HG02623 (cell line): ENCODE measurements around the gene OGFOD3.
"Not testable (repeated sequence)": the region's sequence is repeated elsewhere in the genome, so short reads cannot be mapped to it uniquely, and the experiment has no call there.

Source experiments
- ATAC-seq: cut with Tn5 transposase; IDR thresholded peaks from one replicate; pipeline ENCODE4 v1.9.1; 2021; ENCODE audit warnings: moderate library complexity; ENCODE audit not compliant: unreplicated experiment

OGFOD3 gene

DNA sequence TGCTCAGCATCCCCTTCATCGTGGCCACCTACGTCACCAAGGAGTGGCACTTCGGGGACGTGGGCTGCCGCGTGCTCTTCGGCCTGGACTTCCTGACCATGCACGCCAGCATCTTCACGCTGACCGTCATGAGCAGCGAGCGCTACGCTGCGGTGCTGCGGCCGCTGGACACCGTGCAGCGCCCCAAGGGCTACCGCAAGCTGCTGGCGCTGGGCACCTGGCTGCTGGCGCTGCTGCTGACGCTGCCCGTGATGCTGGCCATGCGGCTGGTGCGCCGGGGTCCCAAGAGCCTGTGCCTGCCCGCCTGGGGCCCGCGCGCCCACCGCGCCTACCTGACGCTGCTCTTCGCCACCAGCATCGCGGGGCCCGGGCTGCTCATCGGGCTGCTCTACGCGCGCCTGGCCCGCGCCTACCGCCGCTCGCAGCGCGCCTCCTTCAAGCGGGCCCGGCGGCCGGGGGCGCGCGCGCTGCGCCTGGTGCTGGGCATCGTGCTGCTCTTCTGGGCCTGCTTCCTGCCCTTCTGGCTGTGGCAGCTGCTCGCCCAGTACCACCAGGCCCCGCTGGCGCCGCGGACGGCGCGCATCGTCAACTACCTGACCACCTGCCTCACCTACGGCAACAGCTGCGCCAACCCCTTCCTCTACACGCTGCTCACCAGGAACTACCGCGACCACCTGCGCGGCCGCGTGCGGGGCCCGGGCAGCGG, 43.6 kb downstream of the OGFOD3 start:
- no peak for ATAC-seq

- no peak for ATAC-seq
Observed at GRCh38 chr17:82373731-82374625, 44.4 kb downstream of the OGFOD3 start.

GRCh38 chr17:82373072-82373452, 45.3 kb downstream of the OGFOD3 start:
- ATAC-seq, result not testable (repeated sequence)

GRCh38 chr17:82372249-82373071, 45.9 kb downstream of the OGFOD3 start:
- no peak for ATAC-seq

- ATAC-seq, result no peak
Observed at GRCh38 chr17:82371333-82372248, 46.8 kb downstream of the OGFOD3 start, which contains the start of gene UTS2R. TSS of gene UTS2R (plus strand) at chr17:82371765. CDS start at chr17:82374325, 2,560 bp downstream.

DNA sequence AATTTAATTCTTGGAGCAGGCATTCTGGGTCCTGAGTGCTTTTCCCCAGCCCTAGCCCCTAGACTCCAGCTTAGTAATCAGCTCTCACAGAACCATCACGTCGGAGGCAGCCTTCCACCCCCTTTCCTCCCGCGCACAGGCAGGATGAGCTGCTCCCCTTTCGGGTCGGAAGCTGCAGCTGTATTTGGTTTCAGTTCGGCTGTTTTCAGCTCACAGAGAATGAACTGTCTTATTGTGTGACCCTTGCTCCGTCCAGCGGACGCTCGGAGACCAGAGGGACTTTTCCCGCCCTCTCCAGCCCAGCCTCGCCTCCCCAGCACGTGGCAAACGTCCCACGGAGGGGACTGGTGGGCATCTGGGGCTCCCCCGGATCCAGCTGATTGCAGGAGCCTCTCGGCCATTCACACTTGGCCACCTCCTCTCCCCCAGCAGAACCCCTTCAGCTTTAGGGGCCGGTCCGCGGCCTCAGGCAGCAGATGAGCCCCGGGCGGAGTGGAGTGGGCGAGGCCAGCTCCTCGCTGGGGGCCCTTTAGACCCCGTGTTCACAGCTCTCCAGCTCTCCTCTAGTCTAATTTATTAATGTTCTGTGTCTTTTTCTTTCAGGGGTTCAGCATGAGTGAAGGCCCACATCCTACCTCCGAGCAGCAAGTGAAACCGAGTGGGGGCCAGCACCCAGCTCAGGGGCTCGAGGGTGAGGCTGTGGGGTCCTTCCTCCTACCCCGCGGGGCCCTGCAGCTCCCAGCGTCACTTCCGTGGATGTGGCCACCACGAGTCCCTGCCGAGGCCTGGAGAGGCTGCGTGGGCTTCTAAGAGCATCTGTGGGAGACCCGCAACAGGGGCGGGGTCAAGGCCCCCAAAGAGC, 47.7 kb downstream of the OGFOD3 start:
- no peak for ATAC-seq

DNA sequence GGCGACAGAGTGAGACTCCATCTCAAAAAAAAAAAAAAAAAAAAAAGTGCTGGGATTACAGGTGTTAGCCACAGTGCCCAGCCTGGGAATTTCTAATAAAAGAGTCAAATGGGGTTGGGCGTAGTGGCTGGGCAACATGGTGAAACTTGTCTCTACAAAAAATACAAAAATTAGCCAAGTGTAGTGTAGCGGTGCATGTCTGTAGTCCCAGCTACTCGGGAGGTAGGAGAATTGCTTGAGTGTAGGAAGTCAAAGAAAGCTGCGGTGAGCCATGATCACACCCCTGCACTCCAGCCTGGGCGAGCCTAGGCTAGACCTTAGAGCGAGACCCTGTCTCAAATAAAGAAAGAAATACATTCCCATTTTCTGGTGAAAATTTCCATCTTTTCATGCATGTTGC, 49.2 kb downstream of the OGFOD3 start:
- no peak for ATAC-seq

- no peak for ATAC-seq
Observed at GRCh38 chr17:82367724-82368524, 50.5 kb downstream of the OGFOD3 start.

DNA sequence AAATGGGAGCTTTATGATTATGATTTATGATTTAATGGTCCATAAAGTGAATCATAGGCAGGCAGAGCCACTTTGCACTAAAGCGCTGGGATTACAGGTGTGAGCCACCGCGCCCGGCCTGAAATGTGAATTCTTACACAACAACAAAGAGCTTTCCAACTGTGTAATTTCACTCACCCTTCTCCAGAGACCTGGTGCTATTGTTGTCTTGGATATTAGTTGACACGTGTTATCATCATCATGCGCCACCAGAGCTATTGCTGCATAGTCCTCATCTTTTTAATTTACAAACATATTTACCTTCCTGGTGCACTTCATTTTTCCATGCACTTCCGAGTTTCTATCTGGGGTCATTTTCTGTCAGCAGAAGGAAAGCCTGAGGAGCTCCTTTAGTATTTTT, 51.6 kb downstream of the OGFOD3 start:
- ATAC-seq, result no peak

- ATAC-seq, result no peak
Observed at GRCh38 chr17:82365606-82366295, 52.6 kb downstream of the OGFOD3 start.

- no peak for ATAC-seq
Observed at GRCh38 chr17:82361885-82362633, 56.3 kb downstream of the OGFOD3 start.

DNA sequence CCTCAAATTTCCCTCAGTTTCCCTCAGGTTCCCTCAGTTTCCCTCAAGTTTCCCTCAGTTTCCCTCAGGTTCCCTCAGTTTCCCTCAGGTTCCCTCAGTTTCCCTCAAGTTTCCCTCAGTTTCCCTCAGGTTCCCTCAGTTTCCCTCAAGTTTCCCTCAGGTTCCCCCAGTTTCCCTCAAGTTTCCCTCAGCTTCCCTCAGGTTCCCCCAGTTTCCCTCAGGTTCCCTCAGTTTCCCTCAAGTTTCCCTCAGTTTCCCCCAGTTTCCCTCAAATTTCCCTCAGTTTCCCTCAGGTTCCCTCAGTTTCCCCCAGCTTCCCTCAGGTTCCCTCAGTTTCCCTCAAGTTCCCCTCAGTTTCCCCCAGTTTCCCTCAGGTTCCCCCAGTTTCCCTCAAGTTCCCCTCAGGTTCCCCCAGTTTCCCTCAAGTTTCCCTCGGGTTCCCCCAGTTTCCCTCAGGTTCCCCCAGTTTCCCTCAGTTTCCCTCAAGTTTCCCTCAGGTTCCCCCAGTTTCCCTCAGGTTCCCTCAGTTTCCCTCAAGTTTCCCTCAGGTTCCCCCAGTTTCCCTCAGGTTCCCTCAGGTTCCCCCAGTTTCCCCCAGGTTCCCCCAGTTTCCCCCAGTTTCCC, 58.8 kb downstream of the OGFOD3 start:
- not testable (repeated sequence) for ATAC-seq

- ATAC-seq, result no peak
Observed at GRCh38 chr17:82358465-82359350, 59.7 kb downstream of the OGFOD3 start, which contains the start of gene TEX19. TSS of gene TEX19 (plus strand) at chr17:82359247. CDS start at chr17:82362151, 2,904 bp downstream.

- no peak for ATAC-seq
Observed at GRCh38 chr17:82357394-82357793, 61.0 kb downstream of the OGFOD3 start.

GRCh38 chr17:82356845-82357355, 61.5 kb downstream of the OGFOD3 start:
- ATAC-seq, result no peak
